ENCODE measurements around the gene MUCL3. TPM values are rescaled to one million over a fixed set of nuclear protein-coding genes. Genes with fewer than 3 reads are reported as not detected.
"Not testable (repeated sequence)": the region's sequence is repeated elsewhere in the genome, so short reads cannot be mapped to it uniquely, and the experiment has no call there.

Gene MUCL3
- total and polyA plus RNA-seq, 2 donors (not counting 1 experiment from before 2014, with no cell fraction given): not detected

DNA sequence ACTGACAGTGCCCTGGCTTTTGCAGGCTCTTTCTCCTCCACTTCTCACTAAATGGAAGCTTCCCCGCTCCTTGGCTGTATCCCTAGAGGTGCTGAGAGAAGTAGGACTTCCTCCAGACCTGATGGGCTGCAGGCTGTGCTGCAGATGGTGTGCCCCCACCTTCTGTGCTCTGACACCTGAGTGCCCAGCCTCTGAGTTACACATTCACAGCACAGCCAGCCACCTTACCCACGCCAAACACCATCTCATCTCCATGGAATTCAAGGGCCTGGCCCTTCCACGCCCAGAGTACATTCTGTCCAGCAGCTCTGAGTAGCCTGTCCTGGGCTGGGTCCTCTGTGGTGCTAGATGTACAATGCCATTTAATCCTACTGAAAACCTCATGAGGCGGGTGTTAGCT is 14.1 kb upstream of the MUCL3 start:
- no peak overlapping the region for H3K4me3 ChIP-seq (replicated peaks in 1 of 4; ENCODE audit: control extremely low read depth in 1 of 4, insufficient read depth in 1 of 4, low read depth in 3 of 4, low read length in 4 of 4)
- DNase-seq (ENCODE audit: low read depth in 2 of 2): peak in 1 of 2 donors; percentile 58
- H3K79me2 ChIP-seq (ENCODE audit: control insufficient read depth, insufficient read depth, low read length): no peaks in the 10 kb centered on the region
- no peaks in the 10 kb centered on the region for H3K9me3 ChIP-seq (ENCODE audit: control insufficient read depth, insufficient read depth, low read depth, low read length)
- H3K4me2 ChIP-seq (ENCODE audit: extremely low read depth, insufficient read depth, low read length): no peak overlapping the region
- no peak overlapping the region for H2AFZ ChIP-seq (ENCODE audit: low read length)
- H3K27me3 ChIP-seq (ENCODE audit: control insufficient read depth, insufficient read depth, low read length): peaks cover 3% of the 10 kb centered on the region
- no peaks in the 10 kb centered on the region for H4K20me1 ChIP-seq (ENCODE audit: control insufficient read depth, extremely low read depth, insufficient read depth, low read length)
- H3K4me1 ChIP-seq (ENCODE audit: control insufficient read depth, extremely low read depth, insufficient read depth, low read length): no peaks in the 10 kb centered on the region
- no peak overlapping the region for H3K27ac ChIP-seq (ENCODE audit: insufficient read depth, low read length)
- H3K9ac ChIP-seq (ENCODE audit: insufficient read depth, low read length): no peak overlapping the region
- peaks cover 5% of the 10 kb centered on the region for H3K36me3 ChIP-seq (ENCODE audit: control insufficient read depth, insufficient read depth, low read length)
- no peak for TF ChIP-seq CTCF (conservative IDR thresholded peaks at IDR 0.05 in 1 of 2, IDR thresholded peaks at IDR 0.05 in 1 of 2; ENCODE audit: low read depth in 1 of 2, low read length in 2 of 2)
- TF ChIP-seq EZH2 (IDR thresholded peaks at IDR 0.05; ENCODE audit: low read length, missing control alignments): no peak

GRCh38 chr6:30927080-30927479 is 13.7 kb upstream of the MUCL3 start:
- DNase-seq (ENCODE audit: low read depth in 2 of 2): not testable (repeated sequence)

DNA sequence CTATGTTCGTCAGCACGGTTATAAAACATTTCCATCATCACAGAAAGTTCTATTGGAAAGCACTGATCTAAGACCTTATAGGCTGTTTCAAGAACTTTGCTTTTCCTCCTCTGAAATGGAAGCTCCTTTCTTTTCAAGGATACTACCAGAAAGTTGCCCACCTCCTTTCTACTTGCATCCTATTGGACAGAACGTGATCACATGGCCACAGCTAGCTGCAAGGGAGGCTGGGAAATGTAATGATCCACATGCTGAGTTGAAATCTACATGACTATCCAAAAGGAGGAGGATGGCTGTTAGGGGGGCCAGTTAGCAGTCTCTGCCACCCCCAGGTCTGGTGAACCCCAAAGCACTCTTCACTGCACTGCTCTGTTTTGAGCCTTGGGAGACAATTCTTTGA is 12.1 kb upstream of the MUCL3 start:
- no peak overlapping the region for H3K4me2 ChIP-seq (ENCODE audit: extremely low read depth, insufficient read depth, low read length)
- no peak for DNase-seq (ENCODE audit: low read depth in 2 of 2)
- no peak for TF ChIP-seq CTCF (conservative IDR thresholded peaks at IDR 0.05 in 1 of 2, IDR thresholded peaks at IDR 0.05 in 1 of 2; ENCODE audit: low read depth in 1 of 2, low read length in 2 of 2)

More at GRCh38 chr6:30927080-30927479, 13.7 kb upstream of the MUCL3 start:
- not testable (repeated sequence) for H3K36me3 ChIP-seq (ENCODE audit: control insufficient read depth, insufficient read depth, low read length); H2AFZ ChIP-seq (ENCODE audit: low read length); H3K9me3 ChIP-seq (ENCODE audit: control insufficient read depth, insufficient read depth, low read depth, low read length); H3K9ac ChIP-seq (ENCODE audit: insufficient read depth, low read length); H3K79me2 ChIP-seq (ENCODE audit: control insufficient read depth, insufficient read depth, low read length); H3K4me1 ChIP-seq (ENCODE audit: control insufficient read depth, extremely low read depth, insufficient read depth, low read length); H3K27me3 ChIP-seq (ENCODE audit: control insufficient read depth, insufficient read depth, low read length); H3K27ac ChIP-seq (ENCODE audit: insufficient read depth, low read length); H3K4me2 ChIP-seq (ENCODE audit: extremely low read depth, insufficient read depth, low read length); H3K4me3 ChIP-seq (replicated peaks in 1 of 4; ENCODE audit: control extremely low read depth in 1 of 4, insufficient read depth in 1 of 4, low read depth in 3 of 4, low read length in 4 of 4); H4K20me1 ChIP-seq (ENCODE audit: control insufficient read depth, extremely low read depth, insufficient read depth, low read length)

More for the DNA sequence above, 12.1 kb upstream of the MUCL3 start:
- H3K27me3 ChIP-seq (ENCODE audit: control insufficient read depth, insufficient read depth, low read length): peaks cover 7% of the 10 kb centered on the region
- no peaks in the 10 kb centered on the region for H3K79me2 ChIP-seq (ENCODE audit: control insufficient read depth, insufficient read depth, low read length)
- no peak overlapping the region for H3K27ac ChIP-seq (ENCODE audit: insufficient read depth, low read length)
- H3K4me1 ChIP-seq (ENCODE audit: control insufficient read depth, extremely low read depth, insufficient read depth, low read length): no peaks in the 10 kb centered on the region
- H3K9ac ChIP-seq (ENCODE audit: insufficient read depth, low read length): no peak overlapping the region
- H3K4me3 ChIP-seq (replicated peaks in 1 of 4; ENCODE audit: control extremely low read depth in 1 of 4, insufficient read depth in 1 of 4, low read depth in 3 of 4, low read length in 4 of 4): no peak overlapping the region
- H3K9me3 ChIP-seq (ENCODE audit: control insufficient read depth, insufficient read depth, low read depth, low read length): no peaks in the 10 kb centered on the region
- no peaks in the 10 kb centered on the region for H4K20me1 ChIP-seq (ENCODE audit: control insufficient read depth, extremely low read depth, insufficient read depth, low read length)
- H2AFZ ChIP-seq (ENCODE audit: low read length): no peak overlapping the region
- no peaks in the 10 kb centered on the region for H3K36me3 ChIP-seq (ENCODE audit: control insufficient read depth, insufficient read depth, low read length)
